NB4 (cell line): ENCODE data around the gene PC.

Experiments
- DNase-seq: peaks from one replicate; pipeline ENCODE4 v3.0.0; 2010; ENCODE audit warnings: low read depth
- H3K4me3 ChIP-seq: one replicate; pipeline ENCODE4 v1.5.1; 2011; ENCODE audit warnings: mild to moderate bottlenecking, low read depth, low read length, moderate library complexity
- CTCF ChIP-seq: IDR thresholded peaks from one replicate; pipeline ENCODE4 v1.5.1; 2012; ENCODE audit warnings: low read depth, low read length
- MYC ChIP-seq: IDR thresholded peaks from 2 replicates; pipeline ENCODE4 v1.6.1; 2011; ENCODE audit warnings: low read depth, low read length
- POLR2A ChIP-seq: IDR thresholded peaks from 2 replicates; pipeline ENCODE4 v1.6.1; 2011; ENCODE audit warnings: mild to moderate bottlenecking; ENCODE audit not compliant: insufficient read length; ENCODE audit errors: extremely low read depth
- TF ChIP-seq, protein P1 (sequence below): IDR thresholded peaks from 2 replicates; pipeline ENCODE4 v1.6.1; 2011; ENCODE audit warnings: low read depth, low read length

PC gene

DNA sequence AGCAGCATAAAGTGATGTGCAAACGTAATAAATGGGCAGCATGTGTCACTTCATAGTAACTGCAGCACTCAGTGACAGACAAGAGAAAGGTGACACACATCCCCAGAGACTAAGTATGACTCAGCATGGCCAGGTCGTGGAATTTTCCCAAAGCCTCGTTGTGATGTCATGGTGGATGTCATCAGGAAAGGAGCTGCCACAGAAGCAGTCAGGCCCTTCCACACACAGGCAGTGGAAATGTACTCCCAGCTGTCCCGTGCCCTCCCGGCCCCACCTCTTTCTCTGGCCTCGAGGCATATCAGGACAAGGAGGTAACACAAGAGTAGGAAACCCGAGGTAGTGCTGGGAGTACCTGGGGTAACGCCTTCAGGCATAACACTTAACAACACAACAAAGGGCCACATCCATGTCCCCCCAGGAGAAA, 8.1 kb downstream of the PC start:
- TF ChIP-seq CTCF (no peak), MYC (no peak), POLR2A (no peak)
- TF ChIP-seq, protein P1, sequence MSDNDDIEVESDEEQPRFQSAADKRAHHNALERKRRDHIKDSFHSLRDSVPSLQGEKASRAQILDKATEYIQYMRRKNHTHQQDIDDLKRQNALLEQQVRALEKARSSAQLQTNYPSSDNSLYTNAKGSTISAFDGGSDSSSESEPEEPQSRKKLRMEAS, result no peak
- peak; percentile 40 for DNase-seq
- no peak overlapping the region for H3K4me3 ChIP-seq

DNA sequence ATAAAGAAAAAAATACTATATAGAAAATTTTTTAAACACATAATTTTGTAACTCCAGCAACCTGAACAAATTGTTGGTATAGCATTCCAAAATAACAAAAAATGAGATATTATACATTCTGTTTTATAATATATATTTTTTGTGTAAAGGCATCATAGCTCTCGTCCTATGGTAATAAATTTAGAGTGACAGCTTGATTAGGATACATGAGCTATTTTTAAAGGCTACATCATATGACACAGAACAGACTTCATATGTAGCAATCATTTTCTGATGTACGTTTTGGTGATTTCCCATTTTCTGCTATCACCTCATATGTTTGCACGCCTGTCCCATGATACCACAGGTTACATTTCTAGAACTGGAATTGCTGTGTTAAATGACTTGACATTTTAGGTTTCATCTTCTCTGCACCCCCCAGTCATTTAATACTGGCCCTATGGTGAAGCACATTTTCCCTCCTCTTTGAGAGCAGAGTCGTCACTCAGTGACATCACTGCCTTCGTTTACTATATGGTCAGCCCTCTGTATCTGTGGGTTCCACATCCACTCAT, 19.5 kb downstream of the PC start:
- DNase-seq, result no peak
- H3K4me3 ChIP-seq, result no peak overlapping the region
- TF ChIP-seq CTCF (no peak), POLR2A (no peak), MYC (no peak)

- H3K4me3 ChIP-seq, result no peak overlapping the region
- DNase-seq, result no peak
- TF ChIP-seq, protein P1, result no peak
- TF ChIP-seq CTCF (no peak), MYC (no peak)
Observed at GRCh38 chr11:66937193-66937733, 20.9 kb downstream of the PC start.

- DNase-seq, result peak; percentile 37
- H3K4me3 ChIP-seq, result no peak overlapping the region
- TF ChIP-seq, protein P1, result no peak
- TF ChIP-seq CTCF (no peak), POLR2A (no peak), MYC (no peak)
Observed at GRCh38 chr11:66936311-66936711, 21.9 kb downstream of the PC start.

GRCh38 chr11:66934950-66935779, 23.0 kb downstream of the PC start:
- H3K4me3 ChIP-seq, result no peak overlapping the region
- peak; percentile 49 for DNase-seq
- TF ChIP-seq CTCF, result no peak
- TF ChIP-seq, protein P1, result no peak
- TF ChIP-seq POLR2A, result no peak
- no peak for TF ChIP-seq MYC
